ENCODE data around the gene AMBP. TPM values are rescaled to one million over a fixed set of nuclear protein-coding genes. Genes with fewer than 3 reads are reported as not detected.

Gene AMBP
- total RNA-seq, 1 experiment from 2014 or later: 0.22 TPM

DNA sequence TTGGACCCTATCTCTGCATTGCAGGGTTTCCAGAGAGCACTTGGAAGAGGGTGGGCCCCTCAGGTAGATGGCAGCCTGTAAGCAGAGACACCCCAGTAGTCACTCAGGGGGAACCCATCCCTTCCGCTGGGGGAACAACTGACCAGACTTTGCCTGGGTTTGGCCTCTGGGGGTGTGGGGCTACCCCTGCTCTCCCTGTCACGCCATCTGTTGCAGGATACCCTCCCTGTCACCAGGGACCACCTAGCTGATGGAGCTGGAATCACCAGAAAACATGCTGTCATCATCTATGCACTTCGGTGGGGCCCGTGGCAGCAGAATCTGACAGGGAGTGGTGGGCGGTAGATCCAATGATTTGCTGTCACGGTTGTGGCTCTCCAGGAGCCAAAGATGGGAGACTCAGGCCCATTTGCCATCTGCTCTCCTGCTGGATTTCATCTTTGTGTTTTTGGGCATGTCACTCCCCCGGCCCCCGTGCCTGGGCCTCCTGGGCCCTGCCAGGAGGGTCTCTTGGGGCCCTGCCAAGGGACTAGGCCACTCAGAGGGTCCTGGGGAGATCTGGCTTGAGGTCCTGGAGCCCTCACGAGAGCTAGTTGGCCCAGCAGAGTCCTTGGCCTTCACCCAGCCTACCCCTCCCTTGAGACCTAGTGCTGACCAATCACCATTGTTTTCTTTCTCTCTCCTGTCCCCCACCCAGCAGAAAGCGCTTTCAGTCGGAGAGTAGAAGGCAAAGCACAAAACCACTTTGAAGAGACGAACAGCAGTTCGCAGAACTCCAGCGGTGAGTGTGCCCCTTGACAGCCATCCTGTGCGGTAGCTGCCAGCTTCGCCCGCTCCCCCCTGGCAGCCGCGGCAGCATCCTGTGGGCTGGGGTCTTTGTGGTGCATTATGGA, 45.9 kb downstream of the AMBP start:
- Histone ChIP-seq H3K9ac (ENCODE audit: low read length) (no peak overlapping the region), H3K4me3 (ENCODE audit: low read length) (no peak overlapping the region), H4K20me1 (ENCODE audit: low read length) (no peaks in the 10 kb centered on the region), H3F3A (ENCODE audit: low read length, unreplicated experiment) (no peaks in the 10 kb centered on the region), H3K79me2 (ENCODE audit: low read length) (no peaks in the 10 kb centered on the region), H3K36me3 (ENCODE audit: low read depth, low read length) (no peaks in the 10 kb centered on the region), H3K27ac (ENCODE audit: low read length) (no peak overlapping the region), H3K4me1 (ENCODE audit: insufficient read depth, low read length) (no peaks in the 10 kb centered on the region), H2AFZ (ENCODE audit: low read length) (no peak overlapping the region), H3K9me3 (ENCODE audit: low read length) (no peaks in the 10 kb centered on the region), H3K4me2 (ENCODE audit: low read length) (no peak overlapping the region), H3K27me3 (ENCODE audit: low read length) (no peaks in the 10 kb centered on the region), H3K9me2 (replicated peaks; ENCODE audit: low read length) (no peaks in the 10 kb centered on the region)
- ATAC-seq: no peak
- DNase-seq: no peak
- ChIA-PET POLR2A (ENCODE audit: unreplicated experiment) (no interaction called here), CTCF (no interaction called here)
- intact Hi-C loops (cut with micrococcal nuclease): no loop called here
- no TSS peak for BruUV-seq (replicated peaks)
- TF ChIP-seq EZH2phosphoT487 (IDR thresholded peaks at IDR 0.05; ENCODE audit: borderline replicate concordance, low read length): no peak
- TF ChIP-seq CTCF (conservative IDR thresholded peaks at IDR 0.05; ENCODE audit: low read depth, low read length): no peak
- TF ChIP-seq EZH2 (IDR thresholded peaks at IDR 0.05; ENCODE audit: low read length, unreplicated experiment): no peak

- H3K4me3 ChIP-seq (ENCODE audit: low read length): no peak overlapping the region
- no peaks in the 10 kb centered on the region for H4K20me1 ChIP-seq (ENCODE audit: low read length)
- H3K79me2 ChIP-seq (ENCODE audit: low read length): no peaks in the 10 kb centered on the region
- intact Hi-C loops (cut with micrococcal nuclease): no loop called here
- no peak overlapping the region for H3K4me2 ChIP-seq (ENCODE audit: low read length)
- H3K27ac ChIP-seq (ENCODE audit: low read length): no peak overlapping the region
- ChIA-PET POLR2A (ENCODE audit: unreplicated experiment) (no interaction called here), CTCF (no interaction called here)
- H3K9ac ChIP-seq (ENCODE audit: low read length): no peak overlapping the region
- no peak for TF ChIP-seq EZH2phosphoT487 (IDR thresholded peaks at IDR 0.05; ENCODE audit: borderline replicate concordance, low read length)
- TF ChIP-seq CTCF (conservative IDR thresholded peaks at IDR 0.05; ENCODE audit: low read depth, low read length): no peak
- no peak for TF ChIP-seq EZH2 (IDR thresholded peaks at IDR 0.05; ENCODE audit: low read length, unreplicated experiment)
- H3F3A ChIP-seq (ENCODE audit: low read length, unreplicated experiment): no peaks in the 10 kb centered on the region
- BruUV-seq (replicated peaks): no TSS peak
- no peaks in the 10 kb centered on the region for H3K9me3 ChIP-seq (ENCODE audit: low read length)
- no peaks in the 10 kb centered on the region for H3K9me2 ChIP-seq (replicated peaks; ENCODE audit: low read length)
- no peak overlapping the region for H2AFZ ChIP-seq (ENCODE audit: low read length)
- H3K36me3 ChIP-seq (ENCODE audit: low read depth, low read length): no peaks in the 10 kb centered on the region
- H3K4me1 ChIP-seq (ENCODE audit: insufficient read depth, low read length): no peaks in the 10 kb centered on the region
- no peaks in the 10 kb centered on the region for H3K27me3 ChIP-seq (ENCODE audit: low read length)
- no peak for ATAC-seq
- DNase-seq: no peak
Observed at GRCh38 chr9:114031037-114031630, 47.0 kb downstream of the AMBP start.

- no peak overlapping the region for H3K27ac ChIP-seq (ENCODE audit: low read length)
- TF ChIP-seq EZH2phosphoT487 (IDR thresholded peaks at IDR 0.05; ENCODE audit: borderline replicate concordance, low read length): no peak
- TF ChIP-seq EZH2 (IDR thresholded peaks at IDR 0.05; ENCODE audit: low read length, unreplicated experiment): no peak
- TF ChIP-seq CTCF (conservative IDR thresholded peaks at IDR 0.05; ENCODE audit: low read depth, low read length): no peak
- no peaks in the 10 kb centered on the region for H3K36me3 ChIP-seq (ENCODE audit: low read depth, low read length)
- BruUV-seq (replicated peaks): no TSS peak
- no peaks in the 10 kb centered on the region for H3K27me3 ChIP-seq (ENCODE audit: low read length)
- ATAC-seq (no peak), DNase-seq (no peak)
- no peaks in the 10 kb centered on the region for H3K9me3 ChIP-seq (ENCODE audit: low read length)
- H3K4me3 ChIP-seq (ENCODE audit: low read length): no peak overlapping the region
- H3K79me2 ChIP-seq (ENCODE audit: low read length): no peaks in the 10 kb centered on the region
- H3K9ac ChIP-seq (ENCODE audit: low read length): no peak overlapping the region
- H4K20me1 ChIP-seq (ENCODE audit: low read length): no peaks in the 10 kb centered on the region
- H3F3A ChIP-seq (ENCODE audit: low read length, unreplicated experiment): no peaks in the 10 kb centered on the region
- POLR2A ChIA-PET (ENCODE audit: unreplicated experiment): no interaction called here
- intact Hi-C loops (cut with micrococcal nuclease): no loop called here
- H2AFZ ChIP-seq (ENCODE audit: low read length): no peak overlapping the region
- CTCF ChIA-PET: no interaction called here
- H3K4me2 ChIP-seq (ENCODE audit: low read length): no peak overlapping the region
- H3K4me1 ChIP-seq (ENCODE audit: insufficient read depth, low read length): no peaks in the 10 kb centered on the region
- H3K9me2 ChIP-seq (replicated peaks; ENCODE audit: low read length): no peaks in the 10 kb centered on the region
Observed at GRCh38 chr9:114030364-114030763, 47.7 kb downstream of the AMBP start.

Measured in PC-3 (cell line).